ENCODE measurements around the gene UBE2C. TPM values are rescaled to one million over a fixed set of nuclear protein-coding genes. Genes with fewer than 3 reads are reported as not detected.

Gene UBE2C
- total and polyA plus RNA-seq, 2 of the 8 experiments (the other 6 are each of a cell fraction or from before 2014, with no cell fraction given) = 243 to 326 TPM

- H3K79me2 ChIP-seq (ENCODE audit: control insufficient read depth in 1 of 2, insufficient read depth in 2 of 2, low read length in 2 of 2) = no peaks in the 10 kb centered on the region
- peaks cover 2 to 7% (median 5%) of the 10 kb centered on the region in 4 experiments for H3K4me1 ChIP-seq (replicated peaks in 1 of 4; ENCODE audit: control insufficient read depth in 3 of 4, insufficient read depth in 4 of 4, low read length in 3 of 4)
- H3K23ac ChIP-seq (ENCODE audit: insufficient read length) = no peak overlapping the region
- H3K23me2 ChIP-seq (ENCODE audit: low read depth, low read length) = no peaks in the 10 kb centered on the region
- peak overlapping the region; percentile 81 for H4K91ac ChIP-seq (replicated peaks; ENCODE audit: insufficient read length, low read length)
- no peaks in the 10 kb centered on the region for H3K79me1 ChIP-seq (ENCODE audit: low read depth, low read length)
- no peaks in the 10 kb centered on the region for H4K20me1 ChIP-seq (replicated peaks in 1 of 2; ENCODE audit: control insufficient read depth in 1 of 2, insufficient read depth in 2 of 2, low read length in 2 of 2)
- peak overlapping the region; percentile 69 for H2AFZ ChIP-seq (ENCODE audit: low read length)
- peak overlapping the region; percentile 62 for H2BK20ac ChIP-seq (ENCODE audit: low read length)
- no peaks in the 10 kb centered on the region for H3K36me3 ChIP-seq (ENCODE audit: control insufficient read depth in 2 of 4, insufficient read depth in 4 of 4, low read length in 3 of 4)
- H2BK15ac ChIP-seq (ENCODE audit: low read length) = peak overlapping the region; percentile 67; the same call in 1 of the 2 replicates
- peak overlapping the region; percentile 92 for H3K18ac ChIP-seq (ENCODE audit: extremely low read depth, low read length)
- H2AK5ac ChIP-seq (ENCODE audit: low read depth, low read length) = peak overlapping the region; percentile 14; the same call in 1 of the 2 replicates
- no peak overlapping the region for H3K4me3 ChIP-seq (ENCODE audit: extremely low read depth in 1 of 4, insufficient read depth in 2 of 4, low read depth in 3 of 4, low read length in 4 of 4)
- H2BK5ac ChIP-seq (ENCODE audit: low read depth, low read length) = peak overlapping the region; percentile 96
- H3K9ac ChIP-seq (replicated peaks in 1 of 4; ENCODE audit: extremely low read depth in 1 of 4, low read depth in 3 of 4, low read length in 3 of 4) = no peak overlapping the region
- H3K14ac ChIP-seq (ENCODE audit: insufficient read length) = no peak overlapping the region
- peak overlapping the region; percentile 82 for H4K8ac ChIP-seq (ENCODE audit: extremely low read depth, insufficient read depth, low read length)
- H3K4ac ChIP-seq (replicated peaks; ENCODE audit: insufficient read length, low read depth, low read length) = peak overlapping the region; percentile 86
- DNase-seq (ENCODE audit: low read depth in 1 of 2, low spot score in 2 of 2) (peak; percentile 80 to 91), FAIRE-seq (peak; percentile 90)
- 64% methylated on average over 4 of the region's 5 CpGs; no CpG with 5 or more reads in 1 of the 2 experiments for WGBS, 2 experiments (ENCODE audit: extremely low coverage in 1 of 2, insufficient coverage in 1 of 2, insufficient read length in 1 of 2, insufficient replicate concordance in 2 of 2, low coverage in 1 of 2, low lambda C conversion rate in 2 of 2, missing lambda C conversion rate in 1 of 2)
- H2BK12ac ChIP-seq (ENCODE audit: low read depth, low read length) = peak overlapping the region; percentile 100
- no peak overlapping the region for H3K27ac ChIP-seq (ENCODE audit: low read depth, low read length)
- H4K5ac ChIP-seq (ENCODE audit: insufficient read length, low read depth, low read length) = peak overlapping the region; percentile 37
- CTCF ChIA-PET (ENCODE audit: partially characterized antibody) = interaction anchor here (0.6 to 6.2 kb wide), 89 partner anchors 9 to 633 kb away, joined by 3 to 73 read pairs (median 6); partner anchors contain the start of genes DNTTIP1, EPPIN, MATN4 and SPINT3
- no peak overlapping the region for H3K56ac ChIP-seq (replicated peaks; ENCODE audit: insufficient read length, low read depth, low read length)
- H3K9me3 ChIP-seq (ENCODE audit: insufficient read depth in 2 of 2, low read depth in 1 of 2, low read length in 1 of 2) = no peaks in the 10 kb centered on the region
- POLR2A ChIA-PET (ENCODE audit: partially characterized antibody) = interaction anchor here (0.6 to 1.7 kb wide), 13 partner anchors 16 to 441 kb away, joined by 3 to 8 read pairs (median 3); partner anchors contain the start of genes DNTTIP1, SDC4, SNX21 and WFDC3
- peak overlapping the region; percentile 73 for H2BK120ac ChIP-seq (replicated peaks; ENCODE audit: low read depth, low read length)
- H3K4me2 ChIP-seq (ENCODE audit: insufficient read depth in 1 of 2, low read depth in 2 of 2, low read length in 2 of 2) = no peak overlapping the region
- H3K27me3 ChIP-seq (replicated peaks in 1 of 4; ENCODE audit: control insufficient read depth in 3 of 4, extremely low read depth in 1 of 4, insufficient read depth in 3 of 4, low read length in 3 of 4) = no peaks in the 10 kb centered on the region
- TF ChIP-seq ATF3 (IDR thresholded peaks at IDR 0.05; ENCODE audit: insufficient read depth, low read depth, low read length) (peak; percentile 79), MAX (IDR thresholded peaks at IDR 0.05) (peak; percentile 66; the same call in 1 of the 2 replicates)
- TF ChIP-seq, protein P1, sequence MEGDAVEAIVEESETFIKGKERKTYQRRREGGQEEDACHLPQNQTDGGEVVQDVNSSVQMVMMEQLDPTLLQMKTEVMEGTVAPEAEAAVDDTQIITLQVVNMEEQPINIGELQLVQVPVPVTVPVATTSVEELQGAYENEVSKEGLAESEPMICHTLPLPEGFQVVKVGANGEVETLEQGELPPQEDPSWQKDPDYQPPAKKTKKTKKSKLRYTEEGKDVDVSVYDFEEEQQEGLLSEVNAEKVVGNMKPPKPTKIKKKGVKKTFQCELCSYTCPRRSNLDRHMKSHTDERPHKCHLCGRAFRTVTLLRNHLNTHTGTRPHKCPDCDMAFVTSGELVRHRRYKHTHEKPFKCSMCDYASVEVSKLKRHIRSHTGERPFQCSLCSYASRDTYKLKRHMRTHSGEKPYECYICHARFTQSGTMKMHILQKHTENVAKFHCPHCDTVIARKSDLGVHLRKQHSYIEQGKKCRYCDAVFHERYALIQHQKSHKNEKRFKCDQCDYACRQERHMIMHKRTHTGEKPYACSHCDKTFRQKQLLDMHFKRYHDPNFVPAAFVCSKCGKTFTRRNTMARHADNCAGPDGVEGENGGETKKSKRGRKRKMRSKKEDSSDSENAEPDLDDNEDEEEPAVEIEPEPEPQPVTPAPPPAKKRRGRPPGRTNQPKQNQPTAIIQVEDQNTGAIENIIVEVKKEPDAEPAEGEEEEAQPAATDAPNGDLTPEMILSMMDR (IDR thresholded peaks at IDR 0.05; ENCODE audit: control extremely low read depth in 1 of 3, insufficient read depth in 1 of 3, low read depth in 1 of 3, low read length in 3 of 3) = peak; percentile 61 to 94 (median 93)
These were observed 41.2 kb upstream of the UBE2C start for GRCh38 chr20:45771182-45771759.

All from H1 (cell line).